Keratinocyte (primary cell): ENCODE data around the gene OR11H1.
"Not testable (repeated sequence)": the region's sequence is repeated elsewhere in the genome, so short reads cannot be mapped to it uniquely, and the experiment has no call there.

Source experiments
- EZH2 ChIP-seq: IDR thresholded peaks from one replicate; pipeline ENCODE4 v1.6.1; 2012; ENCODE audit warnings: inconsistent platforms, mild to moderate bottlenecking, low read length, moderate library complexity
- TF ChIP-seq, protein P1 (sequence below), 3 experiments: IDR thresholded peaks in 1 of 3; conservative IDR thresholded peaks in 1 of 3; optimal IDR thresholded peaks in 1 of 3; 2 replicates in 2 of 3; 3 replicates in 1 of 3; pipeline versions ENCODE3 to v1.5.1; 2011; ENCODE audit warnings: low read length in 3 of 3, mild to moderate bottlenecking in 3 of 3, moderate library complexity in 2 of 3, control low read depth in 1 of 3, inconsistent platforms in 1 of 3; ENCODE audit not compliant: insufficient read depth in 2 of 3; ENCODE audit errors: extremely low read depth in 1 of 3

DNA sequence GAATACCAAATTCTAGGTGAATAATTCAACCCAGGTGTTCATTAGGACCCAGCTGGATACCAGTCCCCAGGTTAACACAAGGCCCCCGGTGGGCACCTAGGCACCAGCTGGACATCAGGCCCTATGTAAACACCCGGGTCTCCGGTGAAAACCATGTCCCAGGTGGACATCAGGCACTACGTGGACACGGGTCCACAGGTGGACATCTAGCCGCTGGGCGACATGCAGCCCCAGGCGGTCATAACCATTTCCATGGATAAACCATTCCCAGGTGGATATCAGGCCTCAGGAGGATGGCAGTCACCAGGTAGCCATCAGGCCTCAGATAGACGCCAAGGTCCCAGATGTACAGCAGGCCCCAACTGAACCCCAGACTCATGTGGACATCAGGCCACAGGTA lies 12.1 kb upstream of the OR11H1 start:
- TF ChIP-seq, protein P1, sequence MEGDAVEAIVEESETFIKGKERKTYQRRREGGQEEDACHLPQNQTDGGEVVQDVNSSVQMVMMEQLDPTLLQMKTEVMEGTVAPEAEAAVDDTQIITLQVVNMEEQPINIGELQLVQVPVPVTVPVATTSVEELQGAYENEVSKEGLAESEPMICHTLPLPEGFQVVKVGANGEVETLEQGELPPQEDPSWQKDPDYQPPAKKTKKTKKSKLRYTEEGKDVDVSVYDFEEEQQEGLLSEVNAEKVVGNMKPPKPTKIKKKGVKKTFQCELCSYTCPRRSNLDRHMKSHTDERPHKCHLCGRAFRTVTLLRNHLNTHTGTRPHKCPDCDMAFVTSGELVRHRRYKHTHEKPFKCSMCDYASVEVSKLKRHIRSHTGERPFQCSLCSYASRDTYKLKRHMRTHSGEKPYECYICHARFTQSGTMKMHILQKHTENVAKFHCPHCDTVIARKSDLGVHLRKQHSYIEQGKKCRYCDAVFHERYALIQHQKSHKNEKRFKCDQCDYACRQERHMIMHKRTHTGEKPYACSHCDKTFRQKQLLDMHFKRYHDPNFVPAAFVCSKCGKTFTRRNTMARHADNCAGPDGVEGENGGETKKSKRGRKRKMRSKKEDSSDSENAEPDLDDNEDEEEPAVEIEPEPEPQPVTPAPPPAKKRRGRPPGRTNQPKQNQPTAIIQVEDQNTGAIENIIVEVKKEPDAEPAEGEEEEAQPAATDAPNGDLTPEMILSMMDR (optimal IDR thresholded peaks at IDR 0.05 in 1 of 3, IDR thresholded peaks at IDR 0.05 in 1 of 3, conservative IDR thresholded peaks at IDR 0.05 in 1 of 3; ENCODE audit: extremely low read depth in 1 of 3, insufficient read depth in 2 of 3, low read length in 3 of 3): not testable (repeated sequence)
- not testable (repeated sequence) for TF ChIP-seq EZH2
